IMR-90 (cell line): ENCODE data around the gene POLR2L. TPM values are rescaled to one million over a fixed set of nuclear protein-coding genes. Genes with fewer than 3 reads are reported as not detected.
A peak's percentile ranks its signal among the peaks of the same experiment; 100 is the strongest.

ENCODE experiments used
- ATAC-seq: fragments of 200-7000 bp; cut with Tn5 transposase; 2 replicates; pipeline ENCODE4 v1.9.1; 2020; ENCODE audit warnings: low read depth, mild to moderate bottlenecking, moderate library complexity
- BruUV-seq: library from RNA; stranded (reverse); fragments of 400-500 nt; replicated peaks from 2 replicates; lab custom pipeline; 2021; lab: Mats Ljungman, UMichigan
- CTCF ChIA-PET: fragments of 300-600 bp; formaldehyde crosslinking; extraction: SDS; loops from one replicate; lab custom pipeline; 2021; ENCODE audit warnings: antibody characterized with exemption; lab: Yijun Ruan, JAX
- POLR2A ChIA-PET: fragments of 300-600 bp; sonication (Branson Sonifier 250); formaldehyde crosslinking; loops from one replicate; lab custom pipeline; 2022; ENCODE audit warnings: antibody characterized with exemption; ENCODE audit not compliant: unreplicated experiment; lab: Charles Lee
- DNase-seq: peaks from one replicate; pipeline ENCODE4 v3.0.0; 2013
- H2AFZ ChIP-seq: replicated peaks from 2 replicates; pipeline ENCODE3; 2013; ENCODE audit warnings: low read length, mild to moderate bottlenecking; ENCODE audit not compliant: poor library complexity
- H2AK5ac ChIP-seq: 2 replicates; pipeline ENCODE4 v1.6.1; 2013; ENCODE audit warnings: low read depth, low read length, inconsistent platforms
- H2AK9ac ChIP-seq: replicated peaks from 2 replicates; pipeline ENCODE3; 2013; ENCODE audit warnings: mild to moderate bottlenecking, low read depth, low read length, moderate library complexity; ENCODE audit not compliant: poor library complexity
- H2BK120ac ChIP-seq: 2 replicates; pipeline ENCODE4 v1.6.1; 2013; ENCODE audit warnings: low read depth, low read length, inconsistent platforms
- H2BK15ac ChIP-seq: 3 replicates; pipeline ENCODE4 v1.6.1; 2013; ENCODE audit warnings: low read depth, low read length, inconsistent platforms
- H2BK20ac ChIP-seq: 2 replicates; pipeline ENCODE4 v1.6.1; 2013; ENCODE audit warnings: low read depth, mild to moderate bottlenecking, inconsistent platforms, low read length, moderate library complexity
- H2BK5ac ChIP-seq: 2 replicates; pipeline ENCODE4 v1.6.1; 2013; ENCODE audit warnings: mild to moderate bottlenecking, low read depth, low read length, inconsistent platforms; ENCODE audit not compliant: poor library complexity, severe bottlenecking
- H3K14ac ChIP-seq: replicated peaks from 2 replicates; pipeline ENCODE4 v1.6.1; 2013; ENCODE audit warnings: low read depth, low read length, inconsistent platforms
- H3K18ac ChIP-seq: 2 replicates; pipeline ENCODE4 v1.6.1; 2013; ENCODE audit warnings: low read depth, low read length, control low read depth
- H3K23ac ChIP-seq: 2 replicates; pipeline ENCODE4 v1.6.1; 2013; ENCODE audit warnings: low read depth, low read length, inconsistent platforms
- H3K27ac ChIP-seq: 2 replicates; pipeline ENCODE4 v1.5.1; 2013; ENCODE audit warnings: mild to moderate bottlenecking, control low read depth, low read length; ENCODE audit not compliant: insufficient read depth
- H3K27me3 ChIP-seq: 2 replicates; pipeline ENCODE4 v1.6.1; 2013; ENCODE audit warnings: low read length; ENCODE audit not compliant: control insufficient read depth, insufficient read depth
- H3K36me3 ChIP-seq: 2 replicates; pipeline ENCODE4 v1.6.1; 2013; ENCODE audit warnings: low read length, mixed read lengths; ENCODE audit not compliant: control insufficient read depth, insufficient read depth
- H3K4ac ChIP-seq: 2 replicates; pipeline ENCODE4 v1.6.1; 2013; ENCODE audit warnings: low read depth, low read length, inconsistent platforms
- H3K4me1 ChIP-seq: 2 replicates; pipeline ENCODE4 v1.6.1; 2013; ENCODE audit warnings: low read length, mixed read lengths; ENCODE audit not compliant: control insufficient read depth, insufficient read depth
- H3K4me2 ChIP-seq: 2 replicates; pipeline ENCODE4 v1.6.1; 2013; ENCODE audit warnings: low read depth, mild to moderate bottlenecking, control low read depth, low read length, moderate library complexity
- H3K4me3 ChIP-seq: 2 replicates; pipeline ENCODE4 v1.5.1; 2013; ENCODE audit warnings: low read depth, mild to moderate bottlenecking, control low read depth, low read length, moderate library complexity; ENCODE audit not compliant: insufficient read depth
- H3K56ac ChIP-seq: 2 replicates; pipeline ENCODE4 v1.6.1; 2013; ENCODE audit warnings: low read length, inconsistent platforms; ENCODE audit not compliant: insufficient read depth; ENCODE audit errors: extremely low read depth
- H3K79me1 ChIP-seq, 2 experiments: 2 replicates each; pipeline ENCODE4 v1.6.1; 2013; ENCODE audit warnings: low read length in 2 of 2, inconsistent platforms in 1 of 2, low read depth in 1 of 2
- H3K9ac ChIP-seq: 2 replicates; pipeline ENCODE4 v1.6.1; 2013; ENCODE audit warnings: low read depth, low read length, control low read depth
- H3K9me1 ChIP-seq: 2 replicates; pipeline ENCODE4 v1.6.1; 2013; ENCODE audit warnings: low read length, inconsistent platforms; ENCODE audit not compliant: insufficient read depth
- H3K9me3 ChIP-seq: 2 replicates; pipeline ENCODE4 v1.6.1; 2013; ENCODE audit warnings: low read length; ENCODE audit not compliant: control insufficient read depth, insufficient read depth
- H4K20me1 ChIP-seq: 2 replicates; pipeline ENCODE4 v1.6.1; 2013; ENCODE audit warnings: low read length, inconsistent platforms; ENCODE audit not compliant: insufficient read depth
- H4K5ac ChIP-seq: 2 replicates; pipeline ENCODE4 v1.6.1; 2013; ENCODE audit warnings: mild to moderate bottlenecking, low read depth, low read length, control low read depth
- H4K8ac ChIP-seq, 2 experiments: 2 replicates each; pipeline ENCODE4 v1.6.1; 2013; ENCODE audit warnings: low read depth in 2 of 2, low read length in 2 of 2, control low read depth in 1 of 2, inconsistent platforms in 1 of 2
- H4K91ac ChIP-seq: 2 replicates; pipeline ENCODE4 v1.6.1; 2013; ENCODE audit warnings: low read depth, low read length, inconsistent platforms; ENCODE audit not compliant: insufficient read depth
- CEBPB ChIP-seq: IDR thresholded peaks from 2 replicates; pipeline ENCODE4 v1.6.1; 2012; ENCODE audit warnings: low read depth, low read length, improper control_type of control experiment
- NFE2L2 ChIP-seq: fragments of 150-350 bp; IDR thresholded peaks from 2 replicates; pipeline ENCODE4 v1.6.1; 2016; ENCODE audit warnings: low read depth, mild to moderate bottlenecking, low read length
- POLR2A ChIP-seq: IDR thresholded peaks from 2 replicates; pipeline ENCODE4 v1.6.1; 2012; ENCODE audit warnings: mild to moderate bottlenecking, low read depth, low read length
- RAD21 ChIP-seq: IDR thresholded peaks from 2 replicates; pipeline ENCODE4 v1.6.1; 2012; ENCODE audit warnings: low read length, improper control_type of control experiment
- RCOR1 ChIP-seq: IDR thresholded peaks from 2 replicates; pipeline ENCODE4 v1.6.1; 2012; ENCODE audit warnings: mild to moderate bottlenecking, low read length, improper control_type of control experiment; ENCODE audit not compliant: insufficient replicate concordance
- SMC3 ChIP-seq: fragments of 150-350 bp; IDR thresholded peaks from 2 replicates; pipeline ENCODE4 v1.6.1; 2016; ENCODE audit warnings: low read depth, mild to moderate bottlenecking, antibody characterized with exemption, low read length, moderate library complexity
- WGBS, 2 experiments: methylation state at CpG; one replicate each; pipeline versions ENCODE4 v1.1.5 to v1.1.7; 2013; ENCODE audit warnings: missing lambda C conversion rate in 2 of 2; ENCODE audit not compliant: insufficient read length in 1 of 2; ENCODE audit errors: extremely low coverage in 2 of 2; 5-methylcytosine and 5-hydroxymethylcytosine counted together
- dilution Hi-C: fragments of 300-500 bp; cut with HindIII; formaldehyde crosslinking; loops from one replicate; pipeline ENCODE4 v1.14.3; 2018; ENCODE audit warnings: low sequenced_read_pairs; ENCODE audit not compliant: unreplicated experiment
- in situ Hi-C: fragments of 300-500 bp; cut with MboI; formaldehyde crosslinking; loops from 3 replicates; pipeline ENCODE4 v1.14.3; 2019; ENCODE audit warnings: low sequenced_read_pairs, inconsistent platforms, mixed read lengths
- intact Hi-C: fragments of 100-400 bp; cut with micrococcal nuclease; formaldehyde crosslinking; loops from 2 replicates; pipeline ENCODE4 v1.10.0; 2022
- polyA plus RNA-seq, 3 experiments: library from polyadenylated mRNA; depleted of rRNA; stranded (reverse); fragments of >200 nt; gene quantifications; 2 replicates each; pipeline ENCODE4 v1.2.3, GENCODE V29; 2012; ENCODE audit warnings: low replicate concordance in 1 of 3
- total RNA-seq: library from RNA; depleted of rRNA; stranded (reverse); fragments of >200 nt; gene quantifications from 2 replicates; pipeline ENCODE4 v1.2.3, GENCODE V29; 2012
- TF ChIP-seq, protein P1 (sequence below): fragments of 150-350 bp; IDR thresholded peaks from 2 replicates; pipeline ENCODE4 v1.6.1; 2017; ENCODE audit warnings: mild to moderate bottlenecking, antibody characterized with exemption, low read length, low read depth
- TF ChIP-seq, protein P2 (sequence below): conservative IDR thresholded peaks from 2 replicates; pipeline ENCODE4 v1.5.1; 2012; ENCODE audit warnings: mild to moderate bottlenecking, low read depth, low read length, improper control_type of control experiment

Gene POLR2L
- total and polyA plus RNA-seq, 2 of the 4 experiments (the other 2 are of a cell fraction), result 44.4 to 416 TPM

DNA sequence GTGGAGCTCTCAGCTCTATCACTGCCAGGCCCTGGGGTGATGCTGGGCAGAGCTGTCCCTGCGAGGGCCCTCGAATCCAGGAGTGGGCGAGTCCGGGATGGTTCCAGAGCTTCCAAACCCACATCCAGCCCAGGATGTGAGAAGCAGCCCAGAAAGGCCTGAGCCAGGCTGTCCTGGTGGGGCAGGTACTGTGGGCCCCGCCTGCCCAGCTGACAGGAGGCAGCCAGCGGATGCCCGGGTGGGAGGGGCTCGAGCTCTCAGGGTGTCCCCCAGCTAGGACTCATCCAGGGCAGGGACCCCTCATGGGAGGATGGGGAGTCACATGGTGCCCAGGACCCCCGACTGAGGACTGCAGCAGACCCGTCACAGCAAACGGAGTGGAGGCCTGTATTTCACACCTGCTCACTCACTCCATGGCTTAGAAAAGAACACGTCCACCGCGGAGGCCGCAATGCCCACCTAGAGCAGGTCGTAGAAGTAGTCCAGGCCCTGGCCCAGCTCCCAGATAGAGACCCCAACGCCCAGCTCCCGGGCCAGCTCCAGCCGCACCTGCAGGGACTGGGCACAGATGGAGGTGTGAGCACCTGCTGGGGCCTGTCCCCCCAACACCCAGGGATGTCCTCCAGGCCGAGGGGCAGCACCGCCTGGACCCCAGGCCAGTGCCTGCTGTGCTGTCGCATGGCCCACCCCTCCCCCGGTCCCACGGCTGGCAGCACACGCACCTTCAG is 27.2 kb upstream of the POLR2L start (continued):
- TF ChIP-seq NFE2L2, result no peak

DNA sequence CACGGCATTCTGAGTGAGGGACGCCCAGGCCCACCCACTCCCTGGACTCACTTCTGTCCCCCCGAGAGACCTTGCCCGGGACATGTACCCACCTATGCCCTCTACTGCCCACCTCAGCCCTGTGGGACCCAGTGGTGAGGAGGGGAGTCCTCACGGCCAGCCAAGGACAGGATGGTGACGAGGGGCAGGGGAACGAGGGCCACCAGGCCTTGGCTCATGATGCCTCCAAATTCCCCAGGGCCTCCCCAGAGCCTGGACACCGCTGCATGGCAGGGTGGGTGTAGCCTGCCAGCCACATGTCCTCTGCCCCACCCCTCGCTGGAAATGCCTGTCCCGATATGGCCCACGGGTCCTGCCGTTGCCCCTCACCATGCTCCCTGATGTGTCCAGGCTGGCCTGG is 26.5 kb upstream of the POLR2L start:
- CTCF ChIA-PET, result no interaction called here
- H3K4ac ChIP-seq, result no peak overlapping the region
- H3K4me1 ChIP-seq, result no peaks in the 10 kb centered on the region; the same call in 1 of the 2 replicates
- peaks cover 24% of the 10 kb centered on the region; the same call in 1 of the 2 replicates for H3K36me3 ChIP-seq
- no peak overlapping the region for H2BK5ac ChIP-seq
- dilution Hi-C loops, result no loop called here
- no peak for TF ChIP-seq RCOR1
- TF ChIP-seq RAD21, result no peak
- TF ChIP-seq SMC3, result no peak
- TF ChIP-seq, protein P1, sequence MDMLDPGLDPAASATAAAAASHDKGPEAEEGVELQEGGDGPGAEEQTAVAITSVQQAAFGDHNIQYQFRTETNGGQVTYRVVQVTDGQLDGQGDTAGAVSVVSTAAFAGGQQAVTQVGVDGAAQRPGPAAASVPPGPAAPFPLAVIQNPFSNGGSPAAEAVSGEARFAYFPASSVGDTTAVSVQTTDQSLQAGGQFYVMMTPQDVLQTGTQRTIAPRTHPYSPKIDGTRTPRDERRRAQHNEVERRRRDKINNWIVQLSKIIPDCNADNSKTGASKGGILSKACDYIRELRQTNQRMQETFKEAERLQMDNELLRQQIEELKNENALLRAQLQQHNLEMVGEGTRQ, result no peak
- TF ChIP-seq POLR2A, result no peak; the same call in 1 of the 2 replicates
- TF ChIP-seq, protein P2, sequence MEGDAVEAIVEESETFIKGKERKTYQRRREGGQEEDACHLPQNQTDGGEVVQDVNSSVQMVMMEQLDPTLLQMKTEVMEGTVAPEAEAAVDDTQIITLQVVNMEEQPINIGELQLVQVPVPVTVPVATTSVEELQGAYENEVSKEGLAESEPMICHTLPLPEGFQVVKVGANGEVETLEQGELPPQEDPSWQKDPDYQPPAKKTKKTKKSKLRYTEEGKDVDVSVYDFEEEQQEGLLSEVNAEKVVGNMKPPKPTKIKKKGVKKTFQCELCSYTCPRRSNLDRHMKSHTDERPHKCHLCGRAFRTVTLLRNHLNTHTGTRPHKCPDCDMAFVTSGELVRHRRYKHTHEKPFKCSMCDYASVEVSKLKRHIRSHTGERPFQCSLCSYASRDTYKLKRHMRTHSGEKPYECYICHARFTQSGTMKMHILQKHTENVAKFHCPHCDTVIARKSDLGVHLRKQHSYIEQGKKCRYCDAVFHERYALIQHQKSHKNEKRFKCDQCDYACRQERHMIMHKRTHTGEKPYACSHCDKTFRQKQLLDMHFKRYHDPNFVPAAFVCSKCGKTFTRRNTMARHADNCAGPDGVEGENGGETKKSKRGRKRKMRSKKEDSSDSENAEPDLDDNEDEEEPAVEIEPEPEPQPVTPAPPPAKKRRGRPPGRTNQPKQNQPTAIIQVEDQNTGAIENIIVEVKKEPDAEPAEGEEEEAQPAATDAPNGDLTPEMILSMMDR, result no peak
- TF ChIP-seq CEBPB, result no peak
- POLR2A ChIA-PET, result no interaction called here
- H4K8ac ChIP-seq, result no peak overlapping the region
- no peak for DNase-seq
- H2AFZ ChIP-seq, result peak overlapping the region; percentile 5
- no peak overlapping the region for H3K56ac ChIP-seq
- BruUV-seq, result no TSS peak
- H3K4me3 ChIP-seq, result no peak overlapping the region
- peaks cover 3 to 11% of the 10 kb centered on the region in 2 experiments; a peak in 1 of 4 replicates for H3K79me1 ChIP-seq
- intact Hi-C loops, result no loop called here
- no peaks in the 10 kb centered on the region for H3K27me3 ChIP-seq
- no peak overlapping the region for H4K91ac ChIP-seq
- H3K27ac ChIP-seq, result no peak overlapping the region
- H4K5ac ChIP-seq, result no peak overlapping the region
- H3K9me1 ChIP-seq, result peaks cover 3% of the 10 kb centered on the region; the same call in 1 of the 2 replicates
- no peak overlapping the region for H2BK120ac ChIP-seq
- H3K4me2 ChIP-seq, result no peak overlapping the region
- in situ Hi-C loops, result no loop called here
- no peak overlapping the region for H3K23ac ChIP-seq
- H2BK20ac ChIP-seq, result no peak overlapping the region
- no peak overlapping the region for H3K9ac ChIP-seq
- H4K20me1 ChIP-seq, result peaks cover 26% of the 10 kb centered on the region
- no peaks in the 10 kb centered on the region for H3K9me3 ChIP-seq
- no peak overlapping the region for H2BK15ac ChIP-seq
- H2AK9ac ChIP-seq, result peak overlapping the region; percentile 42
- WGBS, 2 experiments, result 86% methylated on average over 5 of the region's 12 CpGs; no CpG with 5 or more reads in 1 of the 2 experiments
- no peak overlapping the region for H3K14ac ChIP-seq
- H3K18ac ChIP-seq, result no peak overlapping the region
- no peak for ATAC-seq
- no peak overlapping the region for H2AK5ac ChIP-seq
